PC-9 (cell line): ENCODE measurements around the gene ATP8A1. TPM values are rescaled to one million over a fixed set of nuclear protein-coding genes. Genes with fewer than 3 reads are reported as not detected.

Source experiments
- BruUV-seq: library from RNA; stranded (reverse); fragments of 400-500 nt; replicated peaks from 2 replicates; lab custom pipeline; 2021; lab: Mats Ljungman, UMichigan
- CTCF ChIA-PET: fragments of 300-600 bp; sonication (Branson Sonifier 250); formaldehyde crosslinking; loops from one replicate; lab custom pipeline; 2022; ENCODE audit warnings: antibody characterized with exemption; lab: Charles Lee
- POLR2A ChIA-PET: fragments of 300-600 bp; sonication (Branson Sonifier 250); formaldehyde crosslinking; loops from one replicate; lab custom pipeline; 2022; ENCODE audit warnings: antibody characterized with exemption; ENCODE audit not compliant: unreplicated experiment; lab: Charles Lee
- DNase-seq, 2 experiments: peaks; one replicate each; pipeline versions ENCODE4 v3.0.0 to v3.0.0-alpha.2; 2015 to 2022; ENCODE audit warnings: mixed read lengths in 1 of 2
- H2AFZ ChIP-seq: fragments of 200-600 bp; sonication (generic); 2 replicates; pipeline ENCODE4 v1.8.1; 2017; ENCODE audit warnings: antibody characterized with exemption
- H3F3A ChIP-seq: fragments of 200-600 bp; sonication (generic); 2 replicates; pipeline ENCODE4 v1.8.1; 2017; ENCODE audit warnings: antibody characterized with exemption, mild to moderate bottlenecking, low read depth; ENCODE audit not compliant: insufficient read depth
- H3K27ac ChIP-seq: fragments of 200-600 bp; sonication (generic); 2 replicates; pipeline ENCODE4 v1.6.1; 2016; ENCODE audit warnings: mixed run types
- H3K27me3 ChIP-seq: fragments of 200-600 bp; sonication (generic); 2 replicates; pipeline ENCODE4 v1.6.1; 2016; ENCODE audit warnings: low read depth, mixed run types; ENCODE audit not compliant: insufficient read depth
- H3K36me3 ChIP-seq: fragments of 200-600 bp; sonication (generic); 2 replicates; pipeline ENCODE4 v1.6.1; 2016; ENCODE audit warnings: low read depth, mixed run types
- H3K4me1 ChIP-seq: fragments of 200-600 bp; sonication (generic); replicated peaks from 2 replicates; pipeline ENCODE4 v1.6.1; 2016; ENCODE audit warnings: mixed run types; ENCODE audit not compliant: insufficient read depth
- H3K4me2 ChIP-seq: fragments of 200-600 bp; sonication (generic); 2 replicates; pipeline ENCODE4 v1.6.1; 2017; ENCODE audit warnings: mixed run types
- H3K4me3 ChIP-seq: fragments of 200-600 bp; sonication (generic); 2 replicates; pipeline ENCODE4 v1.6.1; 2016; ENCODE audit warnings: mixed run types
- H3K79me2 ChIP-seq: fragments of 200-600 bp; sonication (generic); 2 replicates; pipeline ENCODE4 v1.6.1; 2017; ENCODE audit warnings: low read depth, mixed run types
- H3K9me2 ChIP-seq: fragments of 200-600 bp; sonication (generic); 2 replicates; pipeline ENCODE4 v1.8.1; 2017; ENCODE audit warnings: mild to moderate bottlenecking; ENCODE audit not compliant: insufficient read depth
- H3K9me3 ChIP-seq: fragments of 200-600 bp; sonication (generic); 2 replicates; pipeline ENCODE4 v1.8.1; 2016; ENCODE audit warnings: low read depth; ENCODE audit not compliant: insufficient read depth
- H4K20me1 ChIP-seq: fragments of 200-600 bp; sonication (generic); 2 replicates; pipeline ENCODE4 v1.8.1; 2017; ENCODE audit not compliant: insufficient read depth
- EZH2 ChIP-seq: fragments of 200-600 bp; sonication (generic); IDR thresholded peaks from 2 replicates; pipeline ENCODE4 v1.8.0; 2017; ENCODE audit warnings: antibody characterized with exemption, low read depth
- intact Hi-C: fragments of 100-400 bp; cut with micrococcal nuclease; formaldehyde crosslinking; loops from one replicate; pipeline ENCODE4 v1.10.0; 2022; ENCODE audit not compliant: unreplicated experiment
- total RNA-seq: library from RNA; stranded (reverse); gene quantifications from 2 replicates; pipeline ENCODE4 v1.2.3, GENCODE V29; 2021
- TF ChIP-seq, protein P1 (sequence below): fragments of 200-600 bp; sonication (generic); conservative IDR thresholded peaks from 2 replicates; pipeline ENCODE4 v1.6.1; 2017; ENCODE audit warnings: mixed run types, antibody characterized with exemption, mild to moderate bottlenecking, moderate library complexity

ATP8A1 gene
- total RNA-seq, 1 experiment from 2014 or later: not detected

- no peaks in the 10 kb centered on the region for H3F3A ChIP-seq
- BruUV-seq: no TSS peak
- TF ChIP-seq, protein P1, sequence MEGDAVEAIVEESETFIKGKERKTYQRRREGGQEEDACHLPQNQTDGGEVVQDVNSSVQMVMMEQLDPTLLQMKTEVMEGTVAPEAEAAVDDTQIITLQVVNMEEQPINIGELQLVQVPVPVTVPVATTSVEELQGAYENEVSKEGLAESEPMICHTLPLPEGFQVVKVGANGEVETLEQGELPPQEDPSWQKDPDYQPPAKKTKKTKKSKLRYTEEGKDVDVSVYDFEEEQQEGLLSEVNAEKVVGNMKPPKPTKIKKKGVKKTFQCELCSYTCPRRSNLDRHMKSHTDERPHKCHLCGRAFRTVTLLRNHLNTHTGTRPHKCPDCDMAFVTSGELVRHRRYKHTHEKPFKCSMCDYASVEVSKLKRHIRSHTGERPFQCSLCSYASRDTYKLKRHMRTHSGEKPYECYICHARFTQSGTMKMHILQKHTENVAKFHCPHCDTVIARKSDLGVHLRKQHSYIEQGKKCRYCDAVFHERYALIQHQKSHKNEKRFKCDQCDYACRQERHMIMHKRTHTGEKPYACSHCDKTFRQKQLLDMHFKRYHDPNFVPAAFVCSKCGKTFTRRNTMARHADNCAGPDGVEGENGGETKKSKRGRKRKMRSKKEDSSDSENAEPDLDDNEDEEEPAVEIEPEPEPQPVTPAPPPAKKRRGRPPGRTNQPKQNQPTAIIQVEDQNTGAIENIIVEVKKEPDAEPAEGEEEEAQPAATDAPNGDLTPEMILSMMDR: no peak
- TF ChIP-seq EZH2: no peak
- intact Hi-C loops: no loop called here
- no peak for DNase-seq
- ChIA-PET POLR2A (no interaction called here), CTCF (no interaction called here)
- no peak overlapping the region for H3K4me2 ChIP-seq
- H2AFZ ChIP-seq: no peak overlapping the region
- H3K9me3 ChIP-seq: no peaks in the 10 kb centered on the region
- no peak overlapping the region for H3K4me3 ChIP-seq
- H4K20me1 ChIP-seq: no peaks in the 10 kb centered on the region
- H3K9me2 ChIP-seq: no peaks in the 10 kb centered on the region
- H3K4me1 ChIP-seq: no peaks in the 10 kb centered on the region
- no peaks in the 10 kb centered on the region; the same call in 1 of the 2 replicates for H3K27me3 ChIP-seq
- H3K27ac ChIP-seq: no peak overlapping the region
- H3K79me2 ChIP-seq: no peaks in the 10 kb centered on the region
- no peaks in the 10 kb centered on the region for H3K36me3 ChIP-seq
Measured at GRCh38 chr4:42637867-42638266, 19.0 kb downstream of the ATP8A1 start.

GRCh38 chr4:42637104-42637503 lies 19.8 kb downstream of the ATP8A1 start:
- Histone ChIP-seq H3K9me3 (no peaks in the 10 kb centered on the region), H2AFZ (no peak overlapping the region), H3K4me3 (no peak overlapping the region), H3F3A (no peaks in the 10 kb centered on the region), H3K36me3 (no peaks in the 10 kb centered on the region), H3K79me2 (no peaks in the 10 kb centered on the region), H3K27ac (no peak overlapping the region), H3K27me3 (no peaks in the 10 kb centered on the region; the same call in 1 of the 2 replicates), H3K9me2 (no peaks in the 10 kb centered on the region), H3K4me2 (no peak overlapping the region), H4K20me1 (no peaks in the 10 kb centered on the region), H3K4me1 (no peaks in the 10 kb centered on the region)
- CTCF ChIA-PET: no interaction called here
- TF ChIP-seq EZH2: no peak
- TF ChIP-seq, protein P1: no peak
- no peak for DNase-seq
- POLR2A ChIA-PET: no interaction called here
- BruUV-seq: no TSS peak
- intact Hi-C loops: no loop called here

DNA sequence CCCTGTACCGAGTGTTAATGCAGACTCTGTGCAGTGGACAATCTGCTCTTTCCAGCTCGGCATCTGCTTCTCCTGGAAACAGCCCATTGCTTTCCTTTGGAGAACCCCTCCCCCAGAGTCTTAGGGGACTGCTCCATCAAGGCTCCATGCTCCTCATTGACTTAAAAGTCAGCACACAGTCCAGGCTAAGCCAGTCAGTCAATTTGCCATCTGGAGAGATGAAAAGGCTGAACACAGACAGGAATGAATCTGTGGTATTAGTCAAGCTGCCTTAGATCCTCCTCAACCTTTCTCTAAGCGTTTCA lies 20.3 kb downstream of the ATP8A1 start:
- Histone ChIP-seq H3K4me1 (no peaks in the 10 kb centered on the region), H3K27ac (no peak overlapping the region), H2AFZ (no peak overlapping the region), H3K9me3 (no peaks in the 10 kb centered on the region), H3K79me2 (no peaks in the 10 kb centered on the region), H3K36me3 (no peaks in the 10 kb centered on the region), H3K4me3 (no peak overlapping the region), H3K27me3 (no peaks in the 10 kb centered on the region; the same call in 1 of the 2 replicates), H3K4me2 (no peak overlapping the region), H4K20me1 (no peaks in the 10 kb centered on the region), H3K9me2 (no peaks in the 10 kb centered on the region), H3F3A (no peaks in the 10 kb centered on the region)
- POLR2A ChIA-PET: no interaction called here
- intact Hi-C loops: no loop called here
- BruUV-seq: no TSS peak
- CTCF ChIA-PET: no interaction called here
- TF ChIP-seq, protein P1: no peak
- no peak for TF ChIP-seq EZH2
- DNase-seq: no peak
